ENCODE data around the gene CRB2. TPM values are rescaled to one million over a fixed set of nuclear protein-coding genes. Genes with fewer than 3 reads are reported as not detected.

Gene CRB2
- total and polyA plus RNA-seq, 12 donors = under 0.01 to 0.24 (median 0.07) TPM; not detected in 4

DNA sequence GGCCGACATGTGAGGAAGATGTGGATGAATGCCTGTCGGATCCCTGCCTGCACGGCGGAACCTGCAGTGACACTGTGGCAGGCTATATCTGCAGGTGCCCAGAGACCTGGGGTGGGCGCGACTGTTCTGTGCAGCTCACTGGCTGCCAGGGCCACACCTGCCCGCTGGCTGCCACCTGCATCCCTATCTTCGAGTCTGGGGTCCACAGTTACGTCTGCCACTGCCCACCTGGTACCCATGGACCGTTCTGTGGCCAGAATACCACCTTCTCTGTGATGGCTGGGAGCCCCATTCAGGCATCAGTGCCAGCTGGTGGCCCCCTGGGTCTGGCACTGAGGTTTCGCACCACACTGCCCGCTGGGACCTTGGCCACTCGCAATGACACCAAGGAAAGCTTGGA is 14.1 kb downstream of the CRB2 start:
- WGBS, 4 donors = 85 to 93% (median 88%) methylated on average over 8 to 13 of the region's 13 CpGs

DNA sequence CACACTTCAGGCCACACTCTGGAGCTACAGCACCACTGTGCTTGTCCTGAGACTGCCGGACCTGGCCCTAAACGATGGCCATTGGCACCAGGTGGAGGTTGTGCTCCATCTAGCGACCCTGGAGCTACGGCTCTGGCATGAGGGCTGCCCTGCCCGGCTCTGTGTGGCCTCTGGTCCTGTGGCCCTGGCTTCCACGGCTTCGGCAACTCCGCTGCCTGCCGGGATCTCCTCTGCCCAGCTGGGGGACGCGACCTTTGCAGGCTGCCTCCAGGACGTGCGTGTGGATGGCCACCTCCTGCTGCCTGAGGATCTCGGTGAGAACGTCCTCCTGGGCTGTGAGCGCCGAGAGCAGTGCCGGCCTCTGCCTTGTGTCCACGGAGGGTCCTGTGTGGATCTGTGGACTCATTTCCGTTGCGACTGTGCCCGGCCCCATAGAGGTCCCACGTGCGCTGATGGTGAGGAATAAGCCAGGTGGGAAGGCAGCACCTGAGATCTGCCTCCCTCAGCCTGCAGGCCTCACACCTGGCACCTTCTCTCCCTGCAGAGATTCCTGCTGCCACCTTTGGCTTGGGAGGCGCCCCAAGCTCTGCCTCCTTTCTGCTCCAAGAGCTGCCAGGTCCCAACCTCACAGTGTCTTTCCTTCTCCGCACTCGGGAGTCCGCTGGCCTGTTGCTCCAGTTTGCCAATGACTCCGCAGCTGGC is 14.7 kb downstream of the CRB2 start:
- WGBS, 4 donors = 66 to 84% (median 79%) methylated on average over 5 to 29 of the region's 29 CpGs
- no peak overlapping the region for H3K27ac ChIP-seq
- no peak overlapping the region for H3K4me3 ChIP-seq
- H3K36me3 ChIP-seq (replicated peaks in 1 of 2) = no peaks in the 10 kb centered on the region
- DNase-seq = no peak
- TF ChIP-seq CTCF (IDR thresholded peaks at IDR 0.05) (no peak), POLR2A (IDR thresholded peaks at IDR 0.05) (no peak)
- intact Hi-C loops (cut with DNase I) = no loop called here
- peaks cover 71% of the 10 kb centered on the region for H3K27me3 ChIP-seq
- no peaks in the 10 kb centered on the region for H3K9me3 ChIP-seq (replicated peaks in 1 of 3)
- H3K4me1 ChIP-seq (replicated peaks in 1 of 2) = peaks cover 0 to 6% of the 10 kb centered on the region in 2 donors

More for the DNA sequence above, 14.1 kb downstream of the CRB2 start:
- H3K36me3 ChIP-seq (replicated peaks in 1 of 2) = no peaks in the 10 kb centered on the region
- intact Hi-C loops (cut with DNase I) = no loop called here
- no peak for DNase-seq
- H3K27ac ChIP-seq = no peak overlapping the region
- H3K4me1 ChIP-seq (replicated peaks in 1 of 2) = peaks cover 0 to 6% of the 10 kb centered on the region in 2 donors
- H3K9me3 ChIP-seq (replicated peaks in 1 of 3) = no peaks in the 10 kb centered on the region
- peaks cover 67% of the 10 kb centered on the region for H3K27me3 ChIP-seq
- no peak overlapping the region for H3K4me3 ChIP-seq
- TF ChIP-seq CTCF (IDR thresholded peaks at IDR 0.05) (no peak), POLR2A (IDR thresholded peaks at IDR 0.05) (no peak)

DNA sequence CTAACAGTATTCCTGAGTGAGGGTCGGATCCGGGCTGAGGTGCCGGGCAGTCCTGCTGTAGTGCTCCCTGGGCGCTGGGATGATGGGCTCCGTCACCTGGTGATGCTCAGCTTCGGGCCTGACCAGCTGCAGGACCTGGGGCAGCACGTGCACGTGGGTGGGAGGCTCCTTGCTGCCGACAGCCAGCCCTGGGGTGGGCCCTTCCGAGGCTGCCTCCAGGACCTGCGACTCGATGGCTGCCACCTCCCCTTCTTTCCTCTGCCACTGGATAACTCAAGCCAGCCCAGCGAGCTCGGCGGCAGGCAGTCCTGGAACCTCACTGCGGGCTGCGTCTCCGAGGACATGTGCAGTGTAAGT is 15.2 kb downstream of the CRB2 start:
- Histone ChIP-seq H3K27me3 (peaks cover 65% of the 10 kb centered on the region), H3K4me3 (no peak overlapping the region), H3K9me3 (replicated peaks in 1 of 3) (no peaks in the 10 kb centered on the region), H3K4me1 (replicated peaks in 1 of 2) (peaks cover 0 to 6% of the 10 kb centered on the region in 2 donors), H3K27ac (no peak overlapping the region), H3K36me3 (replicated peaks in 1 of 2) (no peaks in the 10 kb centered on the region)
- TF ChIP-seq POLR2A (IDR thresholded peaks at IDR 0.05) (no peak), CTCF (IDR thresholded peaks at IDR 0.05) (no peak)
- intact Hi-C loops (cut with DNase I) = no loop called here
- 50 to 83% (median 78%) methylated on average over 2 to 18 of the region's 18 CpGs for WGBS, 4 donors
- DNase-seq = no peak

DNA sequence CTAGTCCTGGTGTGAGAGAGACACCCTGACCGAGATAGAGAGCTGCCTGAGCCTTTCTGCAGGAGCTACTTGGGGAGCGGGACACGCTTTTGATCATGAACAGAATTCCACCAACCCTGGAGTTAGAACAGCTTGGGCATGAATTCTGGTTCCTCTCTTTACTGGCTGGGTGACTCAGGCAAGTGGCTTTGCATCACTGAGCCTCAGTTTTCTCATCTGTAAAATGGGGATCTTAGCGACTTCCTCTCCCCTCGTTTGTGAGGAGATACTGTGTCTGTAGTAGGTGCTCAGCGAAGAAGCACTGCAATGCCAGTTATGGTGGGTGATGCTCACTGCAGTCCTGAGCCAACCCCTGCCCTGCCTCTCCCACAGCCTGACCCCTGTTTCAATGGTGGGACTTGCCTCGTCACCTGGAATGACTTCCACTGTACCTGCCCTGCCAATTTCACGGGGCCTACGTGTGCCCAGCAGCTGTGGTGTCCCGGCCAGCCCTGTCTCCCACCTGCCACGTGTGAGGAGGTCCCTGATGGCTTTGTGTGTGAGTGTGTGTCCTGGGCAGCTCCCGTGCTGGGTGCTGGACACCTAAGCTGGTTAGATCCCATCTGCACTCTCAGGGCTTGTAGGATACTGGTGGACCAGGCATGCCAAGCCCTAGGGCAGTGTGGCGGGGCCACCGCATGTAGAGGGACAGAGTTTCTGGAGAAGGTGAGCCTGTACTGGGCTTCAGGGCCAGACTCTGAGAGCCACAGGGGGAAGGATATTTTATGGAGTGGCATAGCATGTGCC is 16.0 kb downstream of the CRB2 start:
- WGBS, 4 donors = 76 to 87% (median 79%) methylated on average over 8 to 14 of the region's 14 CpGs
- no peak overlapping the region for H3K27ac ChIP-seq
- intact Hi-C loops (cut with DNase I) = no loop called here
- no peaks in the 10 kb centered on the region for H3K9me3 ChIP-seq (replicated peaks in 1 of 3)
- TF ChIP-seq POLR2A (IDR thresholded peaks at IDR 0.05) (no peak), CTCF (IDR thresholded peaks at IDR 0.05) (no peak)
- peaks cover 63% of the 10 kb centered on the region for H3K27me3 ChIP-seq
- no peak overlapping the region for H3K4me3 ChIP-seq
- no peaks in the 10 kb centered on the region for H3K36me3 ChIP-seq (replicated peaks in 1 of 2)
- peaks cover 0 to 6% of the 10 kb centered on the region in 2 donors for H3K4me1 ChIP-seq (replicated peaks in 1 of 2)
- no peak for DNase-seq

All from adrenal gland (tissue), 12 donors.